ENCODE results near the gene CTNNA3. TPM values are rescaled to one million over a fixed set of nuclear protein-coding genes. Genes with fewer than 3 reads are reported as not detected.

The CTNNA3 gene
- total and polyA plus RNA-seq, 2 donors (not counting 3 experiments of a cell fraction or from before 2014, with no cell fraction given): not detected

GRCh38 chr10:67518043-67518442, 178.0 kb downstream of the CTNNA3 start:
- intact Hi-C loops (cut with micrococcal nuclease): no loop called here
- Histone ChIP-seq H3K36me3 (ENCODE audit: control insufficient read depth in 2 of 2, extremely low read depth in 1 of 2, insufficient read depth in 2 of 2, low read length in 2 of 2) (no peaks in the 10 kb centered on the region), H3K4me2 (ENCODE audit: insufficient read depth, low read length) (no peak overlapping the region), H3K27me3 (ENCODE audit: control insufficient read depth in 2 of 2, insufficient read depth in 2 of 2, low read length in 2 of 2) (no peaks in the 10 kb centered on the region), H4K20me1 (replicated peaks; ENCODE audit: control insufficient read depth, extremely low read depth, insufficient read depth, low read length) (no peaks in the 10 kb centered on the region), H3K4me1 (ENCODE audit: control insufficient read depth, extremely low read depth, insufficient read depth, low read length) (peaks cover 2% of the 10 kb centered on the region), H3K9ac (replicated peaks; ENCODE audit: extremely low read depth, insufficient read depth, low read length) (no peak overlapping the region), H3K9me1 (replicated peaks; ENCODE audit: control insufficient read depth, extremely low read depth, insufficient read depth, low read length) (no peaks in the 10 kb centered on the region), H3K4me3 (replicated peaks in 1 of 3; ENCODE audit: insufficient read depth in 1 of 3, low read depth in 1 of 3, low read length in 3 of 3) (no peak overlapping the region), H2AFZ (ENCODE audit: low read depth, low read length) (no peak overlapping the region), H3K79me2 (ENCODE audit: control insufficient read depth, insufficient read depth, low read length) (no peaks in the 10 kb centered on the region), H3K27ac (ENCODE audit: insufficient read depth, low read depth, low read length) (no peak overlapping the region), H3K9me3 (replicated peaks; ENCODE audit: control insufficient read depth, insufficient read depth, low read length) (no peaks in the 10 kb centered on the region)
- ChIA-PET POLR2A (no interaction called here), CTCF (interaction anchor here (0.8 to 1.6 kb wide), 3 partner anchors 25 to 587 kb away, joined by 3 to 5 read pairs (median 3); no protein-coding TSS in a partner anchor)
- no peak for TF ChIP-seq GATA2 (IDR thresholded peaks at IDR 0.05; ENCODE audit: insufficient read depth, insufficient read length, low read depth, low read length)
- no peak for TF ChIP-seq MAX (IDR thresholded peaks at IDR 0.05; ENCODE audit: insufficient read depth, insufficient read length)
- TF ChIP-seq EZH2 (IDR thresholded peaks at IDR 0.05; ENCODE audit: borderline replicate concordance, low read depth, low read length, severe bottlenecking): no peak
- no peak for TF ChIP-seq POLR2AphosphoS5 (IDR thresholded peaks at IDR 0.05; ENCODE audit: insufficient read depth, low read depth, low read length)
- no peak for TF ChIP-seq MYC (IDR thresholded peaks at IDR 0.05; ENCODE audit: low read depth, low read length)
- no peak for TF ChIP-seq FOS (IDR thresholded peaks at IDR 0.05; ENCODE audit: borderline replicate concordance, insufficient read depth, low read length)
- TF ChIP-seq CTCF (IDR thresholded peaks at IDR 0.05; ENCODE audit: extremely low read depth in 1 of 2, insufficient read depth in 1 of 2, low read depth in 1 of 2, low read length in 2 of 2): no peak
- TF ChIP-seq JUN (IDR thresholded peaks at IDR 0.05; ENCODE audit: borderline replicate concordance, insufficient read depth, insufficient read length, low read depth): no peak
- no peak for TF ChIP-seq POLR2A (IDR thresholded peaks at IDR 0.05; ENCODE audit: low read depth, low read length)
- no peak for FAIRE-seq
- no peak for DNase-seq (ENCODE audit: low read depth, low spot score)
- BruUV-seq (replicated peaks): no TSS peak
- dilution Hi-C loops (cut with MboI; ENCODE audit: extremely low pct_ligation_motif_present, low sequenced_read_pairs): no loop called here
